GM12873 (cell line): ENCODE measurements around the gene MROH9.

Source experiments
- CTCF ChIP-seq: IDR thresholded peaks from 2 replicates; pipeline ENCODE4 v1.5.1; 2012; ENCODE audit warnings: low read depth, mild to moderate bottlenecking, moderate library complexity, low read length, control low read depth; ENCODE audit not compliant: insufficient read depth; ENCODE audit errors: missing control alignments

The MROH9 gene

GRCh38 chr1:171084091-171084490, 148.8 kb downstream of the MROH9 start:
- TF ChIP-seq CTCF = no peak

- TF ChIP-seq CTCF = no peak
These were observed 149.5 kb downstream of the MROH9 start for GRCh38 chr1:171084870-171085269.

- TF ChIP-seq CTCF = no peak
These were observed 152.6 kb downstream of the MROH9 start for GRCh38 chr1:171087896-171088295.

- TF ChIP-seq CTCF = no peak
These were observed 155.3 kb downstream of the MROH9 start, which contains the start of gene FMO3 for GRCh38 chr1:171090604-171091003. TSS of gene FMO3 (plus strand) at chr1:171090905. CDS start at chr1:171092659, 1,754 bp downstream.

GRCh38 chr1:171103862-171104261, 168.5 kb downstream of the MROH9 start:
- TF ChIP-seq CTCF = no peak

- TF ChIP-seq CTCF = no peak
These were observed 172.1 kb downstream of the MROH9 start for GRCh38 chr1:171107262-171107940.

GRCh38 chr1:171107969-171108368, 172.6 kb downstream of the MROH9 start:
- no peak for TF ChIP-seq CTCF
